Measurements from ENCODE around the gene ZNF12. TPM values are rescaled to one million over a fixed set of nuclear protein-coding genes. Genes with fewer than 3 reads are reported as not detected.

The ZNF12 gene
- total and polyA plus RNA-seq, 2 donors (not counting 1 experiment from before 2014, with no cell fraction given) = 6.3 to 41.3 TPM

GRCh38 chr7:6655636-6656385 lies 50.9 kb downstream of the ZNF12 start:
- ATAC-seq (ENCODE audit: low read depth) = no peak
- H2AFZ ChIP-seq (ENCODE audit: insufficient read depth, low read depth, low read length, poor library complexity, severe bottlenecking) = no peak overlapping the region
- H3K36me3 ChIP-seq (replicated peaks in 1 of 2; ENCODE audit: control extremely low read depth in 1 of 2, control insufficient read depth in 1 of 2, extremely low read depth in 1 of 2, insufficient read depth in 2 of 2, low read length in 1 of 2) = peaks cover 0 to 20% of the 10 kb centered on the region in 2 experiments
- intact Hi-C loops (cut with micrococcal nuclease) = no loop called here
- H3K27ac Mint-ChIP-seq = no peak overlapping the region
- H3K27me3 ChIP-seq (replicated peaks in 1 of 4; ENCODE audit: control extremely low read depth in 1 of 4, control insufficient read depth in 3 of 4, insufficient read depth in 4 of 4, low read length in 3 of 4) = peaks cover 0 to 2% (median 0%) of the 10 kb centered on the region in 4 experiments
- H3K9me3 ChIP-seq (ENCODE audit: control extremely low read depth in 1 of 3, control insufficient read depth in 2 of 3, insufficient read depth in 1 of 3, low read length in 2 of 3) = peaks cover 0 to 19% (median 0%) of the 10 kb centered on the region in 3 donors
- no peaks in the 10 kb centered on the region for H3K4me1 Mint-ChIP-seq
- DNase-seq = no peak
- ChIA-PET POLR2A (no interaction called here), CTCF (no interaction called here)
- 97% methylated on average over 16 of the region's 17 CpGs for WGBS (ENCODE audit: insufficient coverage)
- H3K79me2 ChIP-seq (ENCODE audit: control insufficient read depth, insufficient read depth, low read length) = peaks cover 15% of the 10 kb centered on the region
- no peak overlapping the region for H3K27ac ChIP-seq (ENCODE audit: low read length in 2 of 2)
- H3K27me3 Mint-ChIP-seq = no peaks in the 10 kb centered on the region
- H4K20me1 ChIP-seq (ENCODE audit: control insufficient read depth, insufficient read depth, low read length, poor library complexity, severe bottlenecking) = peaks cover 8% of the 10 kb centered on the region
- no peaks in the 10 kb centered on the region for H3K9me3 Mint-ChIP-seq (ENCODE audit: insufficient read depth)
- H3K4me3 ChIP-seq (ENCODE audit: control extremely low read depth in 1 of 5, extremely low read depth in 1 of 5, insufficient read depth in 1 of 5, low read depth in 2 of 5, low read length in 4 of 5) = no peak overlapping the region
- H3K4me2 ChIP-seq (replicated peaks; ENCODE audit: low read depth, low read length, poor library complexity, severe bottlenecking) = no peak overlapping the region
- H3K4me1 ChIP-seq (ENCODE audit: control insufficient read depth in 2 of 2, insufficient read depth in 2 of 2, low read length in 2 of 2) = no peaks in the 10 kb centered on the region
- no peak overlapping the region for H3K4me3 Mint-ChIP-seq
- TF ChIP-seq CTCF (IDR thresholded peaks at IDR 0.05) = no peak
- no peak overlapping the region for H3K9ac ChIP-seq (ENCODE audit: low read length)

- Mint-ChIP-seq H3K9me3 (ENCODE audit: insufficient read depth) (no peaks in the 10 kb centered on the region), H3K4me1 (no peaks in the 10 kb centered on the region), H3K4me3 (no peak overlapping the region), H3K27me3 (no peaks in the 10 kb centered on the region), H3K27ac (no peak overlapping the region)
- Histone ChIP-seq H3K27me3 (replicated peaks in 1 of 4; ENCODE audit: control extremely low read depth in 1 of 4, control insufficient read depth in 3 of 4, insufficient read depth in 4 of 4, low read length in 3 of 4) (no peaks in the 10 kb centered on the region), H3K79me2 (ENCODE audit: control insufficient read depth, insufficient read depth, low read length) (peaks cover 15% of the 10 kb centered on the region), H3K9ac (ENCODE audit: low read length) (no peak overlapping the region), H3K4me2 (replicated peaks; ENCODE audit: low read depth, low read length, poor library complexity, severe bottlenecking) (no peak overlapping the region), H3K9me3 (ENCODE audit: control extremely low read depth in 1 of 3, control insufficient read depth in 2 of 3, insufficient read depth in 1 of 3, low read length in 2 of 3) (peaks cover 0 to 24% (median 0%) of the 10 kb centered on the region in 3 donors), H2AFZ (ENCODE audit: insufficient read depth, low read depth, low read length, poor library complexity, severe bottlenecking) (no peak overlapping the region), H3K27ac (ENCODE audit: low read length in 2 of 2) (no peak overlapping the region), H3K4me3 (ENCODE audit: control extremely low read depth in 1 of 5, extremely low read depth in 1 of 5, insufficient read depth in 1 of 5, low read depth in 2 of 5, low read length in 4 of 5) (no peak overlapping the region), H3K36me3 (replicated peaks in 1 of 2; ENCODE audit: control extremely low read depth in 1 of 2, control insufficient read depth in 1 of 2, extremely low read depth in 1 of 2, insufficient read depth in 2 of 2, low read length in 1 of 2) (peaks cover 0 to 23% of the 10 kb centered on the region in 2 experiments), H3K4me1 (ENCODE audit: control insufficient read depth in 2 of 2, insufficient read depth in 2 of 2, low read length in 2 of 2) (no peaks in the 10 kb centered on the region), H4K20me1 (ENCODE audit: control insufficient read depth, insufficient read depth, low read length, poor library complexity, severe bottlenecking) (peaks cover 13% of the 10 kb centered on the region)
- DNase-seq (peak; percentile 6), ATAC-seq (ENCODE audit: low read depth) (no peak)
- intact Hi-C loops (cut with micrococcal nuclease) = no loop called here
- WGBS (ENCODE audit: insufficient coverage) = 98% methylated on average over 41 of the region's 48 CpGs
- ChIA-PET POLR2A (no interaction called here), CTCF (no interaction called here)
- TF ChIP-seq CTCF (IDR thresholded peaks at IDR 0.05) = no peak
- no peak for TF ChIP-seq EZH2 (IDR thresholded peaks at IDR 0.05; ENCODE audit: borderline replicate concordance, insufficient read depth, low read depth, low read length, poor library complexity, severe bottlenecking)
These were observed 51.7 kb downstream of the ZNF12 start for GRCh38 chr7:6654842-6655610.

Data from B cell (primary cell).